Stimulated activated CD8-positive, alpha-beta memory T cell treated with anti-CD3 and anti-CD28 coated beads, Interleukin-15, amount 100 ng/mL, for 24 hours (primary cell): ENCODE data around the gene GFAP.

ENCODE experiments used
- DNase-seq: peaks from one replicate; pipeline ENCODE4 v3.0.0-alpha.2; 2020; ENCODE audit warnings: low read depth

The GFAP gene

GRCh38 chr17:44862278-44862914, 52.9 kb downstream of the GFAP start:
- DNase-seq: no peak

- DNase-seq: no peak
Measured at GRCh38 chr17:44859701-44860100, 55.6 kb downstream of the GFAP start.

- DNase-seq: no peak
Measured at GRCh38 chr17:44854192-44854591, 61.1 kb downstream of the GFAP start.
